Measurements from ENCODE around the gene ZNF184. TPM values are rescaled to one million over a fixed set of nuclear protein-coding genes. Genes with fewer than 3 reads are reported as not detected.

Gene ZNF184
- total RNA-seq, 2 experiments from 2014 or later, result 19.6 to 21.1 TPM

DNA sequence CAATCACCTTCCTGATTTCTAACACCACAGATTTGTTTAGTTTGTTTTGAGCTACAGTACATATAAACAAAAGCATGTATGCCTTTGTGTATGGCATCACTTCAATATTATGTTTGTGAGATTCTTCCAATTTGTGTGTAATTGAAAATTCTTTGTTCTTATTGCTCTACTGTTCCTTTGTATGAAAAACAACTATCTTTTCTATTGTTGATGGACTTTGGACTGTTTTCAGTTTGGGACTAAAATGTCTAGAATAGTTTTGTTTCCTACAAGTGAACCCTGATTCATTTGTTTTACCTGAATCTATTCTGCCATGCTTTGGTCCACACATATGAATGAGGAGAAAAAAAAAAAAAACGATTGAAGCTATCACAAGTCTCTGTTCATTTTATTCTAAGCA, 21.2 kb upstream of the ZNF184 start:
- CTCF ChIA-PET, result interaction anchor here (0.7 to 0.9 kb wide), 2 partner anchors 15 to 231 kb away, joined by 3 read pairs; no protein-coding TSS in a partner anchor
- intact Hi-C loops (cut with DNase I, micrococcal nuclease), result no loop called here

DNA sequence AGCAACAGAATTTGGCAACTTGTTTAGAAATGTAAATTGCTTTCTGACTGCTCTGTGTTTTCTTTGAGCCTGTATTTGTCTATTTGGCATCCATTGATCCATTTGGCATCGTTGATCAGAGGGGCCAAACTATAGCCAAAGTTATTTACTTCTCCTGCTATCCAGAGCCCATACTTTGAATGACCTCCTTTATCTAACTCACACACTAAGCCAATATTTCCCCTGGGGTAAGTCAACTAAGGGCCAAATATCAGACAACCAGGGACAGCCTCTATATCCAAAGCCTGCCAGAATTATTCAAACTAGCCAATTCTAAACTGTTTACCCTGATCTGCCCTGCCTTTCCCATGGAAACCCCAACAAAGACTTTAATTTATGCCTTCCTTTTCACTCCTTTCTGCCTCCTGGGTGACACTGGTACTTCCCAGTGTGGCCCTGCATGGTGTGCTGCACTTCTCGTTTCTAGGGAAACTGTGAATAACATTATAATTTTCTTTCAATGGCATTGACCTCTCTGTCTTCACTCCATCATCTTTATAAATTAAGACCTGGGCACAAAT, 19.8 kb upstream of the ZNF184 start:
- POLR2A ChIA-PET, result no interaction called here
- TF ChIP-seq, protein P1, sequence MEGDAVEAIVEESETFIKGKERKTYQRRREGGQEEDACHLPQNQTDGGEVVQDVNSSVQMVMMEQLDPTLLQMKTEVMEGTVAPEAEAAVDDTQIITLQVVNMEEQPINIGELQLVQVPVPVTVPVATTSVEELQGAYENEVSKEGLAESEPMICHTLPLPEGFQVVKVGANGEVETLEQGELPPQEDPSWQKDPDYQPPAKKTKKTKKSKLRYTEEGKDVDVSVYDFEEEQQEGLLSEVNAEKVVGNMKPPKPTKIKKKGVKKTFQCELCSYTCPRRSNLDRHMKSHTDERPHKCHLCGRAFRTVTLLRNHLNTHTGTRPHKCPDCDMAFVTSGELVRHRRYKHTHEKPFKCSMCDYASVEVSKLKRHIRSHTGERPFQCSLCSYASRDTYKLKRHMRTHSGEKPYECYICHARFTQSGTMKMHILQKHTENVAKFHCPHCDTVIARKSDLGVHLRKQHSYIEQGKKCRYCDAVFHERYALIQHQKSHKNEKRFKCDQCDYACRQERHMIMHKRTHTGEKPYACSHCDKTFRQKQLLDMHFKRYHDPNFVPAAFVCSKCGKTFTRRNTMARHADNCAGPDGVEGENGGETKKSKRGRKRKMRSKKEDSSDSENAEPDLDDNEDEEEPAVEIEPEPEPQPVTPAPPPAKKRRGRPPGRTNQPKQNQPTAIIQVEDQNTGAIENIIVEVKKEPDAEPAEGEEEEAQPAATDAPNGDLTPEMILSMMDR (IDR thresholded peaks at IDR 0.05), result no peak
- intact Hi-C loops (cut with DNase I, micrococcal nuclease), result no loop called here
- Histone ChIP-seq H3K4me3 (ENCODE audit: low read length) (no peak overlapping the region), H3K4me1 (ENCODE audit: insufficient read depth, low read length) (peaks cover 14% of the 10 kb centered on the region), H3K9me3 (ENCODE audit: control insufficient read depth in 1 of 2, insufficient read depth in 1 of 2, low read length in 2 of 2) (peaks cover 7 to 12% of the 10 kb centered on the region in 2 experiments), H3K36me3 (ENCODE audit: insufficient read depth, low read length) (no peaks in the 10 kb centered on the region), H3K27ac (ENCODE audit: low read depth in 1 of 2, low read length in 2 of 2) (no peak overlapping the region), H3K27me3 (ENCODE audit: control insufficient read depth in 1 of 2, insufficient read depth in 2 of 2, low read length in 2 of 2) (peaks cover 23 to 28% of the 10 kb centered on the region in 2 experiments)
- CTCF ChIA-PET, result no interaction called here
- ATAC-seq (ENCODE audit: poor library complexity), result no peak
- peaks cover 2% of the 10 kb centered on the region for H3K9me3 Mint-ChIP-seq
- no peaks in the 10 kb centered on the region for H3K36me3 Mint-ChIP-seq (ENCODE audit: low read depth)
- no peak overlapping the region for H3K27ac Mint-ChIP-seq
- H3K4me1 Mint-ChIP-seq (ENCODE audit: low read depth), result peaks cover 19% of the 10 kb centered on the region
- H3K4me3 Mint-ChIP-seq, result no peak overlapping the region
- peaks cover 55% of the 10 kb centered on the region for H3K27me3 Mint-ChIP-seq
- no peak for DNase-seq

More for the DNA sequence above, 21.2 kb upstream of the ZNF184 start:
- Mint-ChIP-seq H3K4me1 (ENCODE audit: low read depth) (peaks cover 19% of the 10 kb centered on the region), H3K27ac (no peak overlapping the region), H3K27me3 (peaks cover 67% of the 10 kb centered on the region), H3K36me3 (ENCODE audit: low read depth) (no peaks in the 10 kb centered on the region), H3K4me3 (no peak overlapping the region), H3K9me3 (peaks cover 2% of the 10 kb centered on the region)
- DNase-seq (no peak), ATAC-seq (ENCODE audit: poor library complexity) (no peak)
- TF ChIP-seq, protein P1 (IDR thresholded peaks at IDR 0.05), result no peak
- H3K9me3 ChIP-seq (ENCODE audit: control insufficient read depth in 1 of 2, insufficient read depth in 1 of 2, low read length in 2 of 2), result peaks cover 7 to 12% of the 10 kb centered on the region in 2 experiments
- H3K27ac ChIP-seq (ENCODE audit: low read depth in 1 of 2, low read length in 2 of 2), result no peak overlapping the region
- no peaks in the 10 kb centered on the region for H3K36me3 ChIP-seq (ENCODE audit: insufficient read depth, low read length)
- POLR2A ChIA-PET, result interaction anchor here (0.6 to 2.3 kb wide), 2 partner anchors 15 to 24 kb away, joined by 3 to 9 read pairs; no protein-coding TSS in a partner anchor
- H3K4me1 ChIP-seq (ENCODE audit: insufficient read depth, low read length), result peaks cover 14% of the 10 kb centered on the region
- H3K27me3 ChIP-seq (ENCODE audit: control insufficient read depth in 1 of 2, insufficient read depth in 2 of 2, low read length in 2 of 2), result peaks cover 28 to 39% of the 10 kb centered on the region in 2 experiments
- no peak overlapping the region for H3K4me3 ChIP-seq (ENCODE audit: low read length)

DNA sequence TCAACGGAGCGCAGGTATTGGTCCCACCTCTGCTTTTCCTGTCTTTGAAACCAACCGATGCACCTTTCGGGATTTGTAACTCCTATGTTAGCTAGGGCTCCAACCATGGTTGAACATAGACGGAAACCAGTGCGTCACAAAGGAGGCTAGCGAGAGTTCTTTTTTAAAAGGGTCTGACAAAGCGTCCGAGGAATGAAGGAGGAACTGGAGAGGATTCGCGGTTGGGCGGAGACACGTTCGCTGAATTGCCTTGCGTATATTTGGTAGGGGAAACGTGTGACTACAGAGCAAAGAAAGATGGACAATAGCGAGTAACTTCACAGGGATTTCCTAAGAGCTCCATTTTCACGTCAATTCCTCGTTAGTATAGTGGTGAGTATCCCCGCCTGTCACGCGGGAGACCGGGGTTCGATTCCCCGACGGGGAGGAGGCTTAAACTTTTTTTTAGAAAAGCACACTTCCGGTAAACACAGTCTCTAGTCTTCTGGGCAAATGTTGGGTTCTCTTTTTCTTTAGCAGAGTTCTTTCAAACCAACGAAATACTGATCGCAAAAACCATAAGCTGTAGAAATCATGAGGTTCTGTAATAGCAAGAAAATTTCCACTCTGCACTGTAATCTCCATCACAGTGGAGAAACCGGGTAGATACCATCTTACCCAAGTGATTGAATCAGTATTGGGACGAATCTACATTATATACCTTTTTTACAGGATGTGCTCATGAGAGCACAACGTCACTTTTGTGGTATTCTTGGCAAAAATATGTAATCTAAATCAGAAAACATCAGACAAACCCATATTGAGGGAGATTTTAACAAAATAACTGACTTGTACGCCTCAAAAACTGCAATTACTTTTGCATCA, 6.6 kb upstream of the ZNF184 start:
- Histone ChIP-seq H3K4me1 (ENCODE audit: insufficient read depth, low read length) (peaks cover 16% of the 10 kb centered on the region), H3K27me3 (ENCODE audit: control insufficient read depth in 1 of 2, insufficient read depth in 2 of 2, low read length in 2 of 2) (no peaks in the 10 kb centered on the region), H3K36me3 (ENCODE audit: insufficient read depth, low read length) (no peaks in the 10 kb centered on the region), H3K27ac (ENCODE audit: low read depth in 1 of 2, low read length in 2 of 2) (peak overlapping the region; percentile 93 to 94), H3K9me3 (ENCODE audit: control insufficient read depth in 1 of 2, insufficient read depth in 1 of 2, low read length in 2 of 2) (no peaks in the 10 kb centered on the region), H3K4me3 (ENCODE audit: low read length) (peak overlapping the region; percentile 62)
- no peaks in the 10 kb centered on the region for H3K9me3 Mint-ChIP-seq
- ChIA-PET POLR2A (interaction anchor here (0.6 to 3.6 kb wide), 78 partner anchors 10 to 1532 kb away, joined by 3 to 52 read pairs (median 6); partner anchors contain the start of genes HMGN4, POM121L2, ZKSCAN4 and ZNF391), CTCF (interaction anchor here (0.9 to 1.6 kb wide), 8 partner anchors 25 to 352 kb away, joined by 3 to 8 read pairs (median 4); no protein-coding TSS in a partner anchor)
- TF ChIP-seq, protein P1 (IDR thresholded peaks at IDR 0.05), result no peak
- no peaks in the 10 kb centered on the region for H3K27me3 Mint-ChIP-seq
- no peak overlapping the region for H3K4me3 Mint-ChIP-seq
- no peaks in the 10 kb centered on the region for H3K36me3 Mint-ChIP-seq (ENCODE audit: low read depth)
- intact Hi-C loops (cut with DNase I, micrococcal nuclease), result loop anchor here (1.0 to 10.0 kb wide), 15 partner anchors 24 to 1455 kb away; partner anchors contain the start of genes HMGN4 (in 1 of the 2) and ZSCAN23 (in 1 of the 2)
- ATAC-seq (ENCODE audit: poor library complexity) (peak; percentile 71), DNase-seq (peak; percentile 82 to 94 (median 90))
- H3K4me1 Mint-ChIP-seq (ENCODE audit: low read depth), result peaks cover 3% of the 10 kb centered on the region
- H3K27ac Mint-ChIP-seq, result no peak overlapping the region

All from CD4-positive, alpha-beta T cell (primary cell).